Fibroblast of upper back skin (primary cell): ENCODE data around the gene EXOSC9.

Experiments
- DNase-seq: peaks from one replicate; pipeline ENCODE4 v3.0.0-alpha.2; 2013

The EXOSC9 gene

DNA sequence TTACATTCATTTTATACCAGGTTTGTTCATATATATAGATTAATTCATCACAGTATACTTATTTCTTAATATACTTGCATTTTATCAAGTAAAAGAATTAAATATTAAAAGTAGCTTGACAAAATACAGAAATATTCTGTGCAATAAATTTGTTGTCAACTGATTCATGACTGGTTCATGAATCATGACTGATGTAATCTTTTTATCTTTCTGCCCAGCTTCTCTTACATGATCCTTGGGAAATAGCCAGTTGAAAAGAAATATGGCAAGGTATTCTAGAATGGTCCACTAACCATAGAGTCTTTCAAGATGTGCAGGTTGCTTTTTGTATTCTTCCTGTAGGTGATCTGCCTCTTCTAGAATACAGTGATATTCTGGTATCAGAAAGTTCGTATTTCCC lies 26.7 kb downstream of the EXOSC9 start:
- DNase-seq: peak; percentile 65

DNA sequence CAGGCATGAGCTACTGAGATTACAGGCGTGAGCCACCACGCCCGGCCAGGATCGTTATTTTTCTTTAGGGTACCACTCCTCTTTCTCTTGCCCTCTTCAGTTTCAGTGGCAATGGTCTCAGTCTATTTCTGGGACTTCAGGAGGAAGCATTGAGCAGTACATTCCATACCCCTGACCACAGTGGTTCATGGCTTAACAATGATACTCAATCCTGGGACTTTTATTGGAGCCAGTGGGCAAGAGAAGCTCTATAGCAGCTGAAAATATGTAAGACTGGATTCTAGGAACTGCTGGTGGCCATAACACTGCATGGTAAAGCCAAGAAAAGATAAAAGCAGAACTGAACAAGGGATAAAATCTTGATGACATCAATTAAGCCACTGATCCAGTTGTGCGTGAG lies 28.4 kb downstream of the EXOSC9 start:
- peak; percentile 22 for DNase-seq

DNA sequence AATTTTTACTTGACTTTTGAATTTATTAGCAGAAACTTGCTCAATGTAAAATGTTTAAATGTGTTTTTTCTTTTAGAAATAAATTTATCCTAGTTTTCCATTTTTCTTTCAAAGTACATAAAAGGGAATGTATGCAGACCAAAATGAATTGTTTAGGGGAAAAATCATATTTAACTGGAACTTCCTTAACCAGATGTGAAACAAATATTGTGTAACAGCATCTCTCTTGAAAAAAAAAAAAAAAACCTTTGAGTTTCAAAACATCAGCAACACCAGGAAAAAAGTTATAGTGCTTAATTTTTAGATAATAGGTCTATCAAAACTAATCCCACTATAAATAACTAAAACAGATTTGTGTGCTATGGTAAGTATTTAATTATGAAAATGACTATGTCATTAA lies 37.0 kb downstream of the EXOSC9 start:
- DNase-seq: no peak

DNA sequence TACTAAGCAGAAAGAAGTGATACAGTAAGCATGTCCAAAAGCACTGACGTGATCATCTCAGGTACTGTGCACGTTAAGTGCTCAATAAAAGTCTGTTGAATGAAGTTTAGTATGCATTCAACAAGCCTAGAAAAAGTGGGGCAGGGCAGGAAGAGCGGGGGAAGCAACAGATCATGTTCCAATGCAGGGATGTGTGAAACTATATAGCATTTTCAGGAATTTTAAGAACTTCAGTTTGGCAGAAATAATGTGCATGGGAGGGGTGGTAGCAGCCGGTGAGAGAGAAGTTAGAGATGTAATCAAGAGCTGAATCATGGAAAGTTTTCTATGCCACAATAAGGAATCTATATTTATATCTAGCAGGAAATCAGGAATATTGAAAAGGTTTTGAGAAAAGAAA lies 41.7 kb downstream of the EXOSC9 start:
- peak; percentile 37 for DNase-seq

DNA sequence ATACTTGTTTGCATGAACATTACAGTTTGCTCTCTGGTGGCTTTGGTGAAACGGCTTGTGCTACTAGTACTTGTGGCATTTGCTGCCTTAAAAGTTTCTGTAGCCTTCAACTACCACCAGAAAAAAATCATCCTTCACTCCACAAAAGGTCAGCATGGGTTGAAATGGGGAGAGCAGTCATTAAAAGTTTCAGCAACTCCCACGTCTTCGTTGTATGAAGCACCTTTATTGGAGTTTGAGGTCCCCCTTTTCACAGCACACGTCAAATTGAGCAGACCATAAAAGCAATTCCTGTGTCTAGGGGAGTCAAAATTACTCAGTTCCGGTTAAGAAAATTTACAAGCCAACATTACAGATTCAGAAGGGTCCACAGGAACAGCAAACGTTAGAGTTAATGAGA lies 45.5 kb downstream of the EXOSC9 start:
- no peak for DNase-seq

DNA sequence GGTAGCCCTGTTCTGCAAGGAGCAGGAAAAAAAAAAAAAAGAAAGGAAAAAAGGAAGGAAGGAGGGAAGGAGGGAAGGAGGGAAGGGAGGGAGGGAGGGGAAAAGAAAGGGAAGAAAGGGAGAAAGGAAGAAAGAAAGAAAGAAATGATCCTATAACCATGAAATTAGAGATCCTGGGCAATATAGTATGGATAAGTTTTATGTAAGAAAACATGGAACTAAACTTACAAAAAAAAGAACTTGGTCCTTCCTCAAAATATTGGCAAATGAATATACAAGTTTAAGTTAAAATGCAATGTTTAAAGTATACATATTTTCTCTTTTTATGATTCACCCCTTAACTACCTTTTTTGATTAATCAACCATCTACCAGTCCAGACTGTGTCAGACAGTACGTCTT lies 50.2 kb downstream of the EXOSC9 start:
- DNase-seq: no peak

DNA sequence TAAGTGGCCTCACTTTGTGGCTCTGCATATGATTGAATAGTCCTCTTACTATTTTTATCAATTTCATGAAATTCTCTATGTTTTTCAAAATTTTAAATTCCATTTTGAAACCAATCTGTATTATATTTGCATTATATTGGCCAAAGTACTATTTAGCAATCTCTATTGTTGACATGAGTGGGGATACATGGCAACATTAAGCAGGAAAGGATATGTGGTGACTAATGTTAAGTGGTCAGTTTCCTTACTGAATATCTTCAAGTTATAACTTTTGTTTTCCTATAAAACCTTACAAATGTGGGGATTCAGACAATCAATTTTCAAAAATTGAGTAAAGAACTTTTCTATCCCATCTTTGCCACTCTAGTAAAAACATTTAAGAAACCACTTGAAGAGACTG lies 59.0 kb downstream of the EXOSC9 start:
- DNase-seq: no peak

DNA sequence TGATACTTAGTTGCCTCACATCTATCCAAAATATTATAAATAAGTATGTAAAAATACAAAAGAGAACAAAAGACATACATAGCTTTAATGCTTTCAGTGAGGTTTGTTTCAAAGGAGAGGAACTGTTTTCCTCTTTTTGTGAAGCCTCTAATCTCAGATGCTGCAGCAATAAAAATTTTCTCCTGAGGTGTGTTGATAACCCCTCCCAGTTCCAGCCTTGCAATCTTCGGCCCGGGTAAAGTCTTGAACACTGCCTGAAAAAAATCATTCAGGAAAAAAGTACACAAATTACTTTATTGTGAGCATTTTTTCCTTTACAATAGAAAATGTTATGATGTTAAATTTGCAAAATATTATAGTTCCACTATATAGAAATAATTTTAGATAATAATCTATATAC lies 60.3 kb downstream of the EXOSC9 start:
- DNase-seq: no peak

DNA sequence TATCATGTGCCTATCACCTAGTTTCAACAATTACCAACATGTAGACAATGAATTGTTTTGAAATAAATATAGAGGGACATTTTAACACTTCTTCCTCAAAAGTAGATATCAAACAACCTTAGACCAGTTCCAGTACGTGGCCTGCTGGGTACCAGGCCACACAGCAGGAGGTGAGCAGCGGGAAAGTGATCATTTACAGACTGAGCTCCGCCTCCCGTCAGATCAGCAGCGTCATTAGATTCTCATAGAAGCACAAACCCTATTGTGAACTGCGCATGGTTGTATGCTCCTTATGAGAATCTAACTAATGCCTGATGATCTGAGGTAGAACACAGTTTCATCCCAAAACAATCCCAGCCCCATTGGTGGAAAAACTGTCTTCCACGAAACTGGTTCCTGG lies 62.7 kb downstream of the EXOSC9 start:
- no peak for DNase-seq
